Fibroblast of pulmonary artery (primary cell): ENCODE results near the gene DHX34.
"Not testable (repeated sequence)": the region's sequence is repeated elsewhere in the genome, so short reads cannot be mapped to it uniquely, and the experiment has no call there.

Experiments used
- DNase-seq: peaks from one replicate; pipeline ENCODE4 v3.0.0-alpha.2; 2010; ENCODE audit warnings: low read depth
- H3K4me3 ChIP-seq: replicated peaks from 2 replicates; pipeline ENCODE4 v1.5.1; 2011; ENCODE audit warnings: low read depth, mild to moderate bottlenecking, control low read depth, low read length, moderate library complexity
- TF ChIP-seq, protein P1 (sequence below): IDR thresholded peaks from 2 replicates; pipeline ENCODE4 v1.5.1; 2011; ENCODE audit warnings: mild to moderate bottlenecking, control low read depth, low read length, inconsistent platforms; ENCODE audit errors: missing control alignments

DHX34 gene

DNA sequence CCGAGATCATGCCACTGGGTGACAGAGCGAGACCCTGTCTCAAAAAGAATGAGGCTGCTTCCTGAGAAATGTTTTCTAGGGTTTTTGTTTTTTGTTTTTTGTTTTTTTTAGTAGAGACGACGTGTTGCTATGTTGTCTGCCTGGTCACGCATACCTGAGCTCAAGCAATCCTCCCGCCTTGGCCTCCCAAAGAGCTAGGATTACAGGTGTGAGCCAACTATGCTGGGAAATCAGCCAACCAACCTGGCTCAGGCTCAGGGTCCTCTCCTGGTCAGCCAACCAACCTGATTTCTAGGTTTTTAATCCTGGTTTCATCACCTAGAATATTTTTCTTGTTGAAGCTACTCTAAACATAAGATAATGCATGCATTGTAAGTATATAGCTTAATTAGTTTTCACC lies 7.8 kb downstream of the DHX34 start:
- DNase-seq, result no peak
- TF ChIP-seq, protein P1, sequence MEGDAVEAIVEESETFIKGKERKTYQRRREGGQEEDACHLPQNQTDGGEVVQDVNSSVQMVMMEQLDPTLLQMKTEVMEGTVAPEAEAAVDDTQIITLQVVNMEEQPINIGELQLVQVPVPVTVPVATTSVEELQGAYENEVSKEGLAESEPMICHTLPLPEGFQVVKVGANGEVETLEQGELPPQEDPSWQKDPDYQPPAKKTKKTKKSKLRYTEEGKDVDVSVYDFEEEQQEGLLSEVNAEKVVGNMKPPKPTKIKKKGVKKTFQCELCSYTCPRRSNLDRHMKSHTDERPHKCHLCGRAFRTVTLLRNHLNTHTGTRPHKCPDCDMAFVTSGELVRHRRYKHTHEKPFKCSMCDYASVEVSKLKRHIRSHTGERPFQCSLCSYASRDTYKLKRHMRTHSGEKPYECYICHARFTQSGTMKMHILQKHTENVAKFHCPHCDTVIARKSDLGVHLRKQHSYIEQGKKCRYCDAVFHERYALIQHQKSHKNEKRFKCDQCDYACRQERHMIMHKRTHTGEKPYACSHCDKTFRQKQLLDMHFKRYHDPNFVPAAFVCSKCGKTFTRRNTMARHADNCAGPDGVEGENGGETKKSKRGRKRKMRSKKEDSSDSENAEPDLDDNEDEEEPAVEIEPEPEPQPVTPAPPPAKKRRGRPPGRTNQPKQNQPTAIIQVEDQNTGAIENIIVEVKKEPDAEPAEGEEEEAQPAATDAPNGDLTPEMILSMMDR, result no peak
- H3K4me3 ChIP-seq, result no peak overlapping the region

DNA sequence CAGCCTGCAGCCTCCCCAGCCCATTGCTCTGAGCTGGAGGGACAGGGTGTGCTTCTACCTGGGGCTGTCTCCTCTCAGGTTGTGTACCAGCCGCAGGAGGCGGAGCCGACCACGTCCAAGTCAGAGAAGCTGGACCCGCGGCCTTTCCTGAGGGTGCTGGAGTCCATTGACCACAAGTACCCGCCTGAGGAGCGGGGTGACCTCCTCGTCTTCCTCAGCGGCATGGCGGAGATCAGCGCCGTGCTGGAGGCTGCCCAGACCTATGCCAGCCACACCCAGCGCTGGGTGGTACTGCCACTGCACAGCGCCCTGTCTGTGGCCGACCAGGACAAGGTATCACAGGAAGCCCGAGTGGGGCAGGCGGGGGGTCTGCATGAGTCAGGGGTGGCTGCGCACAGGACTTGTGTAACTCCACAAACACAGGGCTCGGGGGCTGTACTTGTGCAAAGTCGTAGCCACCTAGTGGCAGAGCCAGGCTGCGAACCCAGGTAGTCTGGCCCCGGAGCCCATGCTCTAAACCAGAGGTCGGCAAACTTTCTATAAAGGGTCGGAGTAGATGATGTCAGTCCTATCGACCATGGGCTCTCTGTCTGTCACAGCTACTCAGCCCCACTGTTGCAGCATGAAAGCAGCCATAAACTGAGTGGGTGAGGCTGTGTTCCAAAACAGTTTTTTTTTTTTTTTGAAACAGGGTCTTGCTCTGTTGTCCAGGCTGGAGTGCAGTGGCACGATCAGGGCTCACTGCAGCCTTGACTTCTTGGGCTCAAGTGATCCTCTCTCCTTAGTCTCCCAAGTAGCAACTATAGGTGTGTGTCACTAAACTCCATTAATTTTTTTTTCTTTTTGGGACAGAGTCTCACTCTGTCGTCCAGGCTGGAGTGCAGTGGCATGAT lies 8.9 kb downstream of the DHX34 start:
- no peak for DNase-seq
- H3K4me3 ChIP-seq, result no peak overlapping the region
- TF ChIP-seq, protein P1, result peak; percentile 10

DNA sequence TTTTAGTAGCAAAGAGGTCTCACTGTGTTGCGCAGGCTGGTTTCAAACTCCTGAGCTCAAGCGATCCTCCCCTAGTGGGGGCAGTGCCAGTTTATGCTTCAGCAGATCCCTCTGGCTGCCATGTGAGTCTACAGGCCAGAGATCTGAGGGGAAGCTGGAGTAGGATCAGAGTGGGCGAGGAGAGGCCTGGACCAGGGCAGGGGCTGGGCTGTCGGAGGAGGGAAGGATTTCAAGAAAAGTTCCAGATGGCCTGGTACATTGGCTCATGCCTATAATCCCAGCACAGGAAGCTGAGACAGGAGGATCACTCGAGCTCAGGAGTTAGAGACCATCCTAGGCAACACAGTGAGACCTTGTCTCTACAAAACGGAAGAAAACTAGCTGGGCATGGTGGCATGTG lies 9.8 kb downstream of the DHX34 start:
- no peak for DNase-seq
- TF ChIP-seq, protein P1, result no peak
- H3K4me3 ChIP-seq, result no peak overlapping the region

DNA sequence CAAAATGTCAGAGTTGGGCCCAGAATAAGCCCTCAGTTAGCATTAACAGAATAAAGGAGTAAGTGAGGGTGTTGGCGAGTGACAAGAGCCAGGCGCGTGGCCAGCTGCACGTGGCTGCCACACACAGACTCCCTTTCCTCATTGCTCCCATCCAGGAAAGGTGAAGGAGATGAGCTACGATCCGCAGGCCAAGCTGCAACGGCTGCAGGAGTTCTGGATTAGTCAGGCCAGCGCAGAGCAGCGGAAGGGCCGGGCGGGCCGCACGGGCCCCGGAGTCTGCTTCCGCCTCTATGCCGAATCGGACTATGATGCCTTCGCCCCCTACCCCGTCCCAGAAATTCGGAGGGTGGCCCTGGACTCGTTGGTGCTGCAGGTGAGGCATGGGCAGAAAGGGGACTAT lies 13.2 kb downstream of the DHX34 start:
- TF ChIP-seq, protein P1, result no peak
- DNase-seq, result no peak
- no peak overlapping the region for H3K4me3 ChIP-seq

DNA sequence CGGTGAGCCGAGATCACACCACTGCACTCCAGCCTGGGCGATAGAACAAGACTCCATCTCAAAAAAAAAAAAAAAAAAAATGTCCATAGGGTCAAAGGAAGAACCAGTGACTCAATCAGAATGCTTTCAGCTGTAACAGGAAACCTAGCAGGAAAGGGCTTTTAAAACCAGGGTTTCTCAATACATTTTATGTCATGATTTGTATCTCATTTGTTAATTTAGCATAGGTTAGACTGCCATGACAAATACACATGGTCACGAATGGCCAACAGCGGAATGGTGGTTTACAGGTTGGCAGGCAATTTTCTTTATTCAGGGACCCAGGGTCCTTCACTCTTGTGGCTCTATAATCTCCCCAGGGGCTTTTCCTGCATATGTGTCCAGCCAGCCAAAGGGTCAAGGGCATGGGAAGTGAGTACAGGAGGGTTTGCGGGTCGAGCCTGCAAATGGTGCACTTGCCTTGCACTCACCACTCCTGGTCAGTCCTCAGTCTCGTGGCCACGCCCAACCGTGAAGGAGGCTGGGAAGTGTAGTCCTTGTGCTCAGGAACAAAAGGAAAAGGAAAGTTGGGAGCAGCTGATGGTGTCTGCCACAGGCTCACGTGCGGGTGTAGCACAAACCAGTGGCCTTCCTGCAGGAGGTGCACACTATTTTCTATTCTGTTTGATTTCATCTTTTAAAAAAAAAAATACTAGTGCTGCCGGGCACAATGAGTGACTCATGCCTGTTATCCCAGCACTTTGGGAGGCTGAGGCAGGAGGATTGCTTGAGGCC lies 14.8 kb downstream of the DHX34 start:
- peak; percentile 72 for DNase-seq

DNA sequence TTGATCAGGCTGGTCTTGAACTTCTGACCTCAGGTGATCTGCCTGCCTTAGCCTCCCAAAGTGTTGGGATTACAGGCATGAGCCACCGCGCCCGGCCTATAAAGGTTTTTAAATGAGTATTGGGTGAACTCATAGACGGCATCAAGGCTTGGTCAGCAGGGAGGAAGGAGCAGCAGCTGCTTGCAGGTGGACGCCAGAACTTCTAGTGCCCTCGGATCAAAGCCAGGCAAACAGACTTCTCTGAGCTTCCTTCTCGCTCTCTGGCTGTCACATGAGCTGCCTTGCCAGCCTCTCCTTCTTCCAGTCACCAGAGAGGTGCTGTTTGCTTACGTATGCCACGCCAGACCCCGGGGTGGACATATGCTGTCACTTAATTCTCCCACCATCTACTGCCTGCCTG lies 16.3 kb downstream of the DHX34 start:
- DNase-seq, H3K4me3 ChIP-seq: not testable (repeated sequence)

More for the DNA sequence above, 14.8 kb downstream of the DHX34 start:
- TF ChIP-seq, protein P1, result no peak
- no peak overlapping the region for H3K4me3 ChIP-seq

DNA sequence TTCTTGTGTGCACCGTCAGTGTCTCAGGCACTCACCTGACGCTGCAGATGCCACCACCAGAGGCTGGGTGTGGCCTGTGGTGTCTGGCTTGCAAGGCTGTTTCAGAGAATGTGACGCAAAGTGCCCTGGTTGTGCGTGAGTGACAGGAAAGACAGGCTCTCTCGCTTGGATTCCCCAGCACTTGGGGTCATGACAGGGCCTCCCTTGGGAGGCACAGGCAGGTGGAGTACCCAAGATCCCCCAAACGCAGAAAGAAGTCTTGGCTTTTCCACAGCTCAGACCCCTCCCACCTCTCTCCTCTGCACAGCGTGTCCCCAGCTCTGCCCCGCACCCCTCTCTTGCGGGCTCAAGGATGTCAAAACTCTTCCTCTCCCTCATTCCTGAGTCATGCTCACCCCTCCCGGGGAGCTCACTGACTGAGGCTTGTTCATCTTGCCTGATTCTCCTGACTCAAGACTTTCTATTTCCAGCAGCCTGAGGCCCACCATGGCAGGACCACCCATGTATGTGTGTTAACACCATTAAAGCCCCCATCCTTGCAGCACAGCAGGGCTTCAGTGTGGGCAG lies 21.0 kb downstream of the DHX34 start:
- no peak overlapping the region for H3K4me3 ChIP-seq
- peak; percentile 56 for DNase-seq
- TF ChIP-seq, protein P1, result no peak
